GM18517 (cell line): ENCODE data around the gene CALHM4.

Experiments used
- ATAC-seq: cut with Tn5 transposase; IDR thresholded peaks from one replicate; pipeline ENCODE4 v1.9.1; 2021; ENCODE audit warnings: mild to moderate bottlenecking, moderate library complexity; ENCODE audit not compliant: unreplicated experiment

Gene CALHM4

DNA sequence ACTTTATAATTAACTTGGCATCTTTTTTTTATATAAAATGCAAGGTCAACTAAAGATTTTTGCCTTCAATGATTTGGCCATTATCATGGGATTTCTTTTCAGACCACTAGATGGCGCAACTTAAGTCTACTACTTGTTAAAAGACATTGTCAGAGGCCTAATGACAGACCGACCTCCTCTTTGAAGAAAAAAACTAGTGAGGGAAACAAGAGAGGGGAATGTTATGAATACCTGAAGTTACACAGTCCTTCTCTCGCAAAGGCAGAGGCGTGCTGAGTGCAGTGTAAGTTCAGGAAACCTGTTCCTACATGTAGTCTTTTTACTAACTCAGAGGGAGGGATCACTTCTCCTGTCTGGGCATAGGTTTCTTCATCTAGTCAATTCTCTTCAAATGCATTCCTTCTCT lies 17.3 kb upstream of the CALHM4 start:
- ATAC-seq, result no peak

DNA sequence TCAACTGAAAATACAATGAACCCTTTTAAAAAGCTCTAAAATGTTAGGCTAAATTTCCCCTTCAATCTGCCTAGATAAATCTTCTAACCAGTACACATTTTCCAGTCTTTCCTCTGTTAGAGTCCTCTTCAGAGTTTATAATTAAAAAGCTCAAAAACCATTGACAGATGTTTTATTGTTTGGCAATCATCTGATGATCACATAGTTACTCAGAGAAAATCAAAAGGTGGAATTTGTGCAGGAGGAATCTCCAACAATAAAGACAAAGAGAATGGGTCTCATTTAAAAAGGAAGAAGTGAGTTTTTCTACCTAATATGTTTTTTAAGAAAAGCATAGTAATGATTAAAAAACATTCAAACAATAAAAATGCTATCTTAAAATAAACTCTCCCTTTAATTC lies 11.1 kb upstream of the CALHM4 start:
- ATAC-seq, result no peak

DNA sequence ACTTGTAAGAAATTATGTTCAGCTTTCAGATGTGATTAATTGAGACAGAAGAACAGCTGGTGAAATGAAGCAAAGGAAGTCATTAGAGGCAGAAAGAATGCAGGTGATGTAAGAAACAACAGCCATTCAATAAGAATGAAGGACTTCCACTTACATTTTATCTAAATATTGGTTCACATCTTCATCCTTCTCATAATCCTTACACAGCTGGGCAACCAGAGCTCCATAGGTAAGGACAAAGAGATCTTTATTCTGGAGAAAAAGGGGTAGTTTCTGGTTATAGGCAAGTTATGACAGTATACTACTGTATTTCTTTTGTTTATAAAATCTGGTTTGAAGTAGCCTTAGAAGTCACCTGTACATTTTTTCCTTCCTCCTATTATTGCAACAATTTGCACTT lies 10.4 kb upstream of the CALHM4 start:
- no peak for ATAC-seq

DNA sequence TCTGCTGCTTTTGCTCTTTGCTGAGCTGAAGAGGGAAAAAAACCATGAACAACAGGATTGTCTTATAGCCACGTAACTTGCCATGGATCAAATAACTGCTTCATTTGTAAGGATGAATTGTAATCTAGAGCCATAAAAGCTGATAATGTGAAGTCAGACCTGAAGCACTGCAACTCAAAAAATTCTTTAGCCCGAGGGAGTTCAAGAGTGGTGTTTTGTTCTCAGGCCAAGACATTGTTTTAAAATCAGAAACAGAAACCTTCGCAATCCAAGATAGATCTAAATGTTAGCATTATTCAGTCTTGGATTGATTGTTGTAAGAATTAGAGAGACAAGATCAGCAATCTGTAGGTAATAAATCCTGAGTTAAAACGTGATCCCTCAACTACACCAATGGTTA lies 7.9 kb upstream of the CALHM4 start, which contains the start of gene TRAPPC3L:
TRAPPC3L (minus strand) TSS at position 34 of the 400 bp plus-strand sequence. CDS start 170 bp downstream, outside the sequence.
- no peak for ATAC-seq

DNA sequence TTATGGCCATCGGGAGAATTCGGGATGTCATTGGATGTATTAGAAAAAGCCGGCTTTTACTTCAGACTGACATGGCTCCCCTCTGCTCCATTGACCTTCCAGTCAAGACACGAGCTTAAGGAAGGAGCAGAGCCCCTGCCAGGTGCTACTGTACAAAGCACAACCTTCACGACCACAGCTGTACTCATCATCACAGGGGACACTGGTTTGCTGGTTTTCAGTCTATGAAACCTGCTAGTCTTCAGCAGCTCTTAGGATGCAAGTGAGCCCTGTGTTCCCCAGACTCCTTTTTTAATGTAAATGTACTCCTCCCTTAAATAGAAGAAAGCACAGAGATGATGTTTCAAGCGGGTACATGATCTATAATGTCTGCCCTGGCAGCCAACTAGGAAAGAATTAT lies 6.2 kb upstream of the CALHM4 start:
- ATAC-seq, result no peak

DNA sequence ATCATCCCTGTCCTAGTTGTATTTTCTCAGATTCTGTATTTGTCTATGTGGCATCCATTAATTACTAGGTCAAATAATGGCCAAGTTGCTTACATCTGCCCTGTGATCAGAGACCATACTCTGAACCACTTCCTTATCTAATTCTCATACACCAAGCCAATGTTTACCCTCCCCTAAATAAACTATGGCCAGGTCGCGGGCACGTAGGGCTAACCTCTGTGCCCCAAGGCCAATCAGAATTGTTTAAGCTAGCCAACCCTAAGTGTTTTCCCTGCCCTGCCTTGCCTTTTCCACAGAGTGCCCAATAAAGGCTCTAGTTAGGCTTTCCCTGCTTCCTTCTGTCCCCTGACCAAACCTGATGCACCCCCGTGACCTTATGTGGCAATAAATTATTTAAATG lies 2.8 kb upstream of the CALHM4 start:
- no peak for ATAC-seq

DNA sequence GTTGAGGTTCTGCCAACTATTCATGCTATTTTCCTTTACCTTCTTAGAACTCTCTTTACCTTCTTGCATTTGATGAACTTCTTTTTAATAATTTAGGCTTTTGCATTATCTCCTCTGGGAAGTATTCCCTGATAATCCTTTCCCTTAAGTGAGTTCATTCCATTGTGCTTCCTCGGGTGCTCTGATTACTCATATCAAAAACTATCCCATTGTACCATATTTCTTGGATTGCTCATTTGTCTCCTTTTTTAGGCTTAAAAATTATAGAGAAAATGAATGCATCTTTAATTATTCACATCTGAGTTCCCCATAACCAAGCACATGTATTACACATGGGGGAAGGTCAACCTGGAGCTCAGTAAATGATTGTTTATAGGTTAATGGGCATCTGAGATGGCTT lies 2.5 kb downstream of the CALHM4 start:
- ATAC-seq, result no peak

DNA sequence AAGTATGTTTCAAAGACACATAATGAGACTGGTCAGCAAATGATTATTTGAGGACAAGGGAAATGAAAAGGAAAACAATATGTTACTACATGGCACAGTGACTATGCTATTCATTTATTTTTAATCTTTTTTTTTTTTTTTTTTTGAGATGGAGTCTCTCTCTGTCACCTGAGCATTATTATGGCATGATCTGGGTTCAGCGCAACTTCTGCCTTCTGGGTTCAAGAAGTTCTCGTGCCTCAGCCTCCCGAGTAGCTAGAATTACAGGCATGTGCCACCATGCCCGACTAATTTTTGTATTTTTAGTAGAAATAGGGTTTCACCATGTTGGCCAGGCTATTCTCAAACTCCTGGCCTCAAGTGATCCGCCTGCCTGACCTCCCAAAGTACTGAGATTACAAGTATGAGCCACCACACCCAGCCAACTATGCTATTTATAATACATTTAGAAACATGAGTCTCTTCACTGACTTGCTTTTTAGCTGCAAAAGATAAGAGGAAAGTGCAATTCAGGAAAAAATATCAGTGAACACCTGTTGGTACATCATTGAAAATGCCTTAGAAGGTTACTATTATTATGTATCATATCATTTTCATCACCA lies 3.4 kb downstream of the CALHM4 start:
- no peak for ATAC-seq

DNA sequence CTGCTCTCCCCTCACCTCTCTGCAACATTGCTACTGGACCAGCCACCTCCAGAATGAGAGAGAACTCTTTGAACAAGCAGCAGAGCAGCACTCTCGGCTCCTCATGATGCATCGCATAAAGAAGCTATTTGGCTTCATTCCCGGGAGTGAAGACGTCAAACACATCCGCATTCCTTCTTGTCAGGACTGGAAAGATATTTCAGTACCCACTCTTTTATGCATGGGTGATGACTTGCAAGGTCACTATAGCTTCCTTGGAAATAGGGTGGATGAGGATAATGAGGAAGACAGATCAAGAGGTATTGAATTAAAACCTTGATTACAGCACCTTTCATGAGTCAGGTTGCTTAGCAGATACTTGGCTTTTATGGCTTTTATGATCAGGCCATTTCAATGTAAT lies 4.3 kb downstream of the CALHM4 start:
- ATAC-seq, result no peak

DNA sequence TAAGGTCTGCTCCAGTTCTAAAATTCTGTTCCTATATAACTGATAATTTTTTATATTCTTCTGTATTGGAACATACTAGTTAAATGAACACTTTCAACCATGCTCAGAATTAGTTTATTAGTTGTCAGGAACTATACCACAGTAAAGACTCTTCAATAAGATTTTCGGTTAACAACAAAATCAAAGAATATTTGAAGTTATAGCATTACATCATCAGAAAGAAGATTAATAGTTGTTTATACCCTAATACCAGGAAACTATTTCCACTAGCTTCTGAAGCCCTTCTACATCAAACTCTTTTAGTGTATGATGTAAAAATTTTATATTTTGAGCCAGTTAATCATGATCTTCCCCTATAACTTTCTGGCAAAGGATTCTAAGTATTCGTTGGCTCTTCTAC lies 6.6 kb downstream of the CALHM4 start:
- ATAC-seq, result no peak

DNA sequence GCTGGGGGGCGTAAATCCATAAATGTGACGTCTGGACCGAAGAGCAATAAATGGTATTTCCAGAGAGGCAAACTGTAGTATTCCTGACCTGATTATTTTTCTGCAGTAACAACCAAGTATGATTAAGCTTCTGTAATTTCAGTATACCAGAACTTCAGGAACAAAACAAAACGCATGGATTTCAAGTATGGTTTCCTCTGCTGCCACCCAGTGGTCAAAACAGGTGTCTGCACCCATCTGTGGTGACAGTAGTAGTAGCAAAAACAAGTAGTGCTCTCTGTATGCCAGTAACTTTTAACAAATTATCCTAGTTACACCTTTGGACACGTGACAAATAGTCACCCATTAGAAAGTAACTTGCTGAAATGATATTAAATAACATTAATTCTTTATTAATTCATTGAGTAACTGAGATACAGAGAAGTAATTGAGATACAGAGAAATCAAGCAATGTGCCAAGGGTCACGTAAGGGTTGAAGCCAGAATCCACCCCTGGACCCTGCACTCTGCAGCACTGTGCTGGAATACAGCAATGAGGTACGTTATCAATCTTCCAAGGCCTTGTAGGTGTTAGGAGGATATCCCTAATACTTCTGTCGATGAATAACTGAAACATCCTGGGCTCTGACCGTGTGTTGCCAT lies 7.9 kb downstream of the CALHM4 start:
- ATAC-seq, result peak; percentile 67

DNA sequence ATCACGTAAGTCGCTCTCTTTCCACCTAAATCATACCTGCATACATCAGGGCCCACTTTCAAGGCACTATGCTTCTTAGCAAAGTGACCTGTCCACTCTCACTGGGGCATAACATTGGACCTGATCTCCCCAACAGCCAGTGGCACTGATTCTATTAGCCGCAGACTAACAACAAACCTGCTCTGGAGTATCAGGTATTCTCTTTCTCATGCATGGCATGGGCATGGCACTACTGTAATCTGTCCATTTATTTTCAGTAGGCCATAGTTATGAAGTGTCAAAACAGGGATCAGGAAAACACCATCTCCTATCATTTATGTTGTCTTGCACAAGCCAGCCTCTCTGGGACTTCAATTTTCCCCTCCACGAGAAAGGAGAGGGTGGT lies 8.5 kb downstream of the CALHM4 start:
- ATAC-seq, result no peak

DNA sequence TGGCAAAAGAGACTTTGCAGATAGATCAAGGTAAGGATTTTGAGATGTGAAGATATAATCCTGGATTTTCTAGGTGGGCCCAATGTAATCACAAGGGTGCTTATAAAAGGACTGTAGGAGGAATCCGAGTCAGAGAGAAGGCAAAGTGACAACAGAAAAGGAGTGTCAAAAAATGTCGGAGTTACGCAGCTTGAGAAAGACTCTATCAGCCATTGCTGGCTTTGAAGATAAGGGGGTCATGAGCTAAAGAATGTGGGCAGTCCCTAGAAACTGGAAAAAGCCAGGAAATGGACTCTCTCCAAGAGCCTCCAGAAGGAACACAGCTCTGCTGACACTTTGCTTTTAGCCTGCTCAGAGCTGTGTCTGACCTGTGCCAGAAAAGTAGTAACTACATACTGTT lies 9.1 kb downstream of the CALHM4 start:
- no peak for ATAC-seq

DNA sequence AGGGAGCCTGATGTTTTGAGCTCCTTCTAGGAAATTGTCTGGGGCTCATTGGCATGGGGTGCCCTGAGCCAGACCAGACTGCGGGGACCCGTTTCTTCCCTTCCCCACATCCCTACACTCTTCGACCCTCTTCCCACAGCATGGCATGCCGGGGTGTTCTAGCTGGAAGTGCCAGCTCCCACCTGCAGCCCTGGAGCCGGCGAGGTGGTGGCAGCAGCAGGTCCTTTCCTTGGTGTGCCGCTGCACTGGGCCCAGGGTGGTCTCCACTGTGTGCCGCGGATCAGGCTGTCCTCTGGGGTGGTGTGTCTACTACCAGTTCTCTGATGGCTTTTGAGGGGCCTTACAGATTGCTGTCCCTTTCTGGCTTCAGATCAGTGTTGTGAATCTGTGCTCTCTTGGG lies 10.3 kb downstream of the CALHM4 start:
- no peak for ATAC-seq

DNA sequence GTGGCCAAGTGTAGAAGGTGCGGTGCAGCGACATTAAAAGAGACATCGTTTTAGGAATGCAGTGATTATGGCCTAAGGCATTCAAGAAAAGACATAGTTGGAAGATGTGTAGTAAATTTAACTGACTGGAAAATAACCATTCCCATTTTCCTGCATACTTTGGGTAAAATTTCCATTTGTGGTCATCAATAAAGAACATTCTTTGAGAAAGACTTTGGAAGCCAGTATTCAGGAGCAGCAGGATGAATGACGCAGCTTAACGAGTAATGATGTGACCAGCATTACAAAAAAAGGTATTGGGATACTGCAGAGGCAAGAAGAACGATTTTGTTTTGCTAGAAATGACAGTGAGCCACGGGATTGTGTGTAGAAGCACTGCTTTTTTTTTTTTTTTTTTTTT lies 10.8 kb downstream of the CALHM4 start:
- ATAC-seq, result no peak

DNA sequence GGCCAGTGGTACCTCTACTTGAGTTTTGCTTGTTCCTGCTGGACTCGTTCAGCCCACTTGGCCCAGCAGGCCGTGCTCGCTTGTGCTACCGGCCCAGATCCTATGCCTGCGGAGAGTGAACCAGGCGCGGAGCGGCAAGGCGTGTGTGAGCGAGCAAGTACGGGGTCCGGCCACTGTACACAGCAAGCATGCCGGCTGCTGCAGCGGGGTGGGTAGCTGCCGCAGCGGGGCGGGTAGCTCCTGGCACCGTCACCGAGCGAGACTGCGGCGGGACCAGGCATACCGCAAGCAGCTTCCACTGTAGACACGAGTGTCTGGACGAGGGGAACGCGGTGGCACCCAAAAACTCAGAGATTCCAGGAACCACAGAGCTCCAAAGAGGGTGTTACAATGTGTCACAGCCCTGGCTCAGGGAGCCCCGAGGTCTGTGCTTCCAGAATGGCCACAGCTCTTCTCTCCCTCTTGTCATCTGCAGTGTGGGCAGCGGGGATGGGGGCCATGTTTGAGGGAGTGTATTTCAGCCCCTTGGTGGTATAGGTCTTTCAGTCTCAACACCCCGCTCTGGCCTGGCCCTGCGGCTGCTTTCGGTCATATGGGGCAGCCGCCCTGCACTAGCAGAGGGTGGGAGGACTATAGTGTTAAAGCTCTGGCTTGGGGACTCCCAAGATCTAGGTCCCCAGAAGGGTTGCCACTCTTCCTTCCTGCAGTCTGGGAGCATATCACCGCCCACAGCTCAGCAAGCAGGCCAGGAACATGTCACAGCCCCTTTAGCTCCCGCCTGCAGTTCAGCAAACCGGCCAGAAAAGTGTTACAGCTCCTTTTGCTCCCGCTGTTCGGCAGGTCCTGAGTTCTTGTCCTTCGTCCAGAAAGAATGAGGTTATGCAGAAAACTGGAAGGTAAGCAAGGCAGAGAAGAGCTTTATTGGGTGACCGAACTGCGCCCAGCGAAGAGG lies 11.6 kb downstream of the CALHM4 start:
- ATAC-seq, result no peak

DNA sequence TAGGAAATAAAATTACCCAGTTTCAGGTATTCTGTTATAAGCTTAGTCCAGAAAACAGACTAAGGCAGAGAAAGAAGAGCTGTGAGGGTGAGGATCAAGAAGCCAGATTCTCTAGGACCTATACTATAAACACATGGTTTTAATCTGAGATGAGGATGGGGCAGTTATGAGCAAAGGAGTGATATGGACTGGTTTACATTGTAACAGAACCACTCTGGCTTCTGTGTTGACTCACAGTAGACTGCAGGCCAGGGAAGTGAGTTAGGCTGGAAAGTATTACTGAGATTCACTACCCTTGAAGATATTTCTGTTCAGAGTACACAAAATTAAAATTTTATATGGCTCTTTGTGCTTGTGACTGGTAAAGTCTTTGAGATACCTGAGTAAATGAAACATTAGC lies 14.6 kb downstream of the CALHM4 start:
- no peak for ATAC-seq

DNA sequence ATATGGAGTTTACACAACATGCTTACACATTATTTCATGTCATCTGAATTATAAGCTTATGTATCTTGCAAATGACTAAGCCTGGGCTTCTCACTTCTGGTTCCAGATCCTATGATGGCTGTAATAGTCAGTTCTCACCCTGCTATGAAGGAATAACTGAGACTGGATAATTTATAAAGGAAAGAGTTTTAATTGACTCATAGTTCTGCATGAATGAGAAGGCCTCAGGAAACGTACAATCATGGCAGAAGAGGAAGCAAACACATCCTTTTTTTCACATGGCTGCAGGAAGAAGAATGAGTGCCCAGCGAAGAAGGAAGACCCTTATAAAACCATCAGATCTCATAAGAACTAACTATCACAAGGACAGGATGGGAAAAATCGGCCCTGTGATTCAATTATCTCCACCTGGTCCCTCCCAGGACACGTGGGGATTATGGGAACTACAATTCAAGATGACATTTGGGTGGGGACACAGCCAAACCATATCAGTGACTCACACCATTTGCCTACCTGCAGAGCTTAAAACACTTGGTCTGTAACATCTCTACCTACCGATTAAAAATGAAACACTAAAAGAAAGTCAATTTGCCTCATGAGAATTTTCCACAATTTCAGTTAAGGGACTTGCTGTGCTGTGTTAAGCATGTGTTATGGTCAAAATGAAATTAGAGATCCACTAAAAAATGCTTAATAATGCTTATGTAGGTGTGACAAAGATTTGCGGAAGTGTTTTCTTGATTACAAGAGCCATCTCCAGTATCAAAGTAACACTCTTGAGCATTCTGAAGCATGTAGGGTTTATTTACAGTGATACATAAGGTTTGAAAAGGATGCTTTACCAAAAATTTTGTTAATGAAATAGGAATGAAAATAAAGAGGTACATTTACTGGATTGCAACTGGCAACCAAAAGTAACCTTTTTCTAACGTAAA lies 15.5 kb downstream of the CALHM4 start:
- no peak for ATAC-seq

DNA sequence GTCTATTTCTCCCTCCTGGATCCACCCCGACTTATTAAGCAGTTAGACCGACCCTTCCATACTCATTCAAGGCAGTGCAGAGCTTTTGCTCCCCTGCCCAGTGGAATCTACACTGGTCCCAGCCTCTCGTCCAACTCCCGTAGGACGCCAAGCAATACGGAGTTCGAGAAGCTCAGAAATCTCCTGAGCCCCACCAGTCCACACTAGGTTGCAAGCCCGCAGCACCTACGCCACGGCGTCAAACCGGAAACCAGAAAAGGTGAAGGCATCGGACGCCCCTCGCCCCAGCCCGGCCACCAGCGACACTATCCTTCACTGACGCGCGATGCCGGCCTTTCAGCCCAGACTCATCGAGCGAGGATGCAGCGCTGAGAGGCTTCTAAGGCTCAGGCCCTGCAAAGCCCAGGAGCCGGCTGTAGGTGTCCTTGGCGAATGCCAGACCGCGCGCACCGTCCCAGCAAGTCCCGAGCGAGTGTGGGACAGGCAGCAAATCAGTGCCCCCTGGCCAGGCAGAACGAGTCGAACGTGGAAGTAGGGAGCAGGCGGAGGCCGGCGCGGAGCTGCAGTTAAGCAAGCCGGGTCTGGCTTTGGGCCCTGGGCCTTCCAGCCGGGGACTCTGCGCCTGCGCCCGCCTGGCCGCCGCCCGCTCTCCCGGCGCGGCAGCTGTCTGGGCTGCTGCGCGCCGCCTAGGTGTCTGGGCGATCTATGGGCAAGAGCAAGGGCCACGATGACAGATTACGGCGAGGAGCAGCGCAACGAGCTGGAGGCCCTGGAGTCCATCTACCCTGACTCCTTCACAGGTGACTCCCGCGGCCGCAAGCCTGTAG lies 17.5 kb downstream of the CALHM4 start, which contains the start of gene RWDD1:
RWDD1 (plus strand) TSS at position 649 of the 827 bp plus-strand sequence; CDS start at position 728, 79 bp downstream.
- peak; percentile 97 for ATAC-seq

DNA sequence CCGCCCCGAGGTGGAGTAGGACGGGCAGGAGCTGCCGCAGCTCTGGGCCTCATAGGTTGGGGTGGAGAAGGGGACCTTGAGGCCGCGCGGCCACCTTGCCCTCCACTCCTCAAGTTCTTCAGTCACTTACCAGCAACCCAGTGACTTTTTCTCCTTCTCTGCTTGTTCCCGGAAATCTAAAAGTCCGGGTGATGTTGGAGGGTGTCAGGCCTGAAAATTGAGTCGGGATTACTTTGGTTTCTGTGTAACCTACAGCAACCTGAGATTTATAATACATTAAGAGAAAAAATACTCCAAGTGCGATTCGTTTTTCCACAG lies 18.1 kb downstream of the CALHM4 start:
- no peak for ATAC-seq
